NCI-H2196 (cell line): ENCODE data around the gene CNST.
"Not testable (repeated sequence)": the region's sequence is repeated elsewhere in the genome, so short reads cannot be mapped to it uniquely, and the experiment has no call there.

ENCODE experiments used
- DNase-seq: peaks from one replicate; lab custom pipeline; 2025; ENCODE audit not compliant: unreplicated experiment; lab: John Stamatoyannopoulos, UW

The CNST gene

GRCh38 chr1:246582301-246583055 lies 16.2 kb downstream of the CNST start:
- DNase-seq = no peak

- no peak for DNase-seq
Observed at GRCh38 chr1:246583056-246583440, 16.8 kb downstream of the CNST start.

GRCh38 chr1:246583448-246584185 lies 17.4 kb downstream of the CNST start:
- peak; percentile 65 for DNase-seq

- no peak for DNase-seq
Observed at GRCh38 chr1:246587032-246587431, 20.8 kb downstream of the CNST start.

- DNase-seq = no peak
Observed at GRCh38 chr1:246587606-246588005, 21.4 kb downstream of the CNST start.

- DNase-seq = no peak
Observed at GRCh38 chr1:246588159-246588721, 22.0 kb downstream of the CNST start.

- DNase-seq = not testable (repeated sequence)
Observed at GRCh38 chr1:246589919-246590318, 23.7 kb downstream of the CNST start.

GRCh38 chr1:246591047-246591446 lies 24.8 kb downstream of the CNST start:
- DNase-seq = no peak

GRCh38 chr1:246591504-246591903 lies 25.2 kb downstream of the CNST start:
- DNase-seq = no peak

- no peak for DNase-seq
Observed at GRCh38 chr1:246591958-246592357, 25.7 kb downstream of the CNST start.

- DNase-seq = no peak
Observed at GRCh38 chr1:246592695-246593094, 26.4 kb downstream of the CNST start.

- DNase-seq = no peak
Observed at GRCh38 chr1:246595146-246595545, 28.9 kb downstream of the CNST start.

GRCh38 chr1:246597340-246597739 lies 31.1 kb downstream of the CNST start:
- peak; percentile 32 for DNase-seq

- no peak for DNase-seq
Observed at GRCh38 chr1:246597971-246598370, 31.7 kb downstream of the CNST start.

GRCh38 chr1:246599315-246599714 lies 33.1 kb downstream of the CNST start:
- DNase-seq = no peak

GRCh38 chr1:246600579-246600978 lies 34.3 kb downstream of the CNST start:
- no peak for DNase-seq

GRCh38 chr1:246602194-246602593 lies 35.9 kb downstream of the CNST start:
- no peak for DNase-seq

GRCh38 chr1:246605231-246605630 lies 39.0 kb downstream of the CNST start:
- DNase-seq = not testable (repeated sequence)

- DNase-seq = no peak
Observed at GRCh38 chr1:246607462-246607861, 41.2 kb downstream of the CNST start.

GRCh38 chr1:246608616-246609376 lies 42.5 kb downstream of the CNST start:
- DNase-seq = peak; percentile 74

- DNase-seq = no peak
Observed at GRCh38 chr1:246609632-246610031, 43.4 kb downstream of the CNST start.
